Ovary (tissue), 9 donors: ENCODE results near the gene GCNT4. TPM values are rescaled to one million over a fixed set of nuclear protein-coding genes. Genes with fewer than 3 reads are reported as not detected.

ENCODE experiments used
- DNase-seq, 5 donors: peaks; one replicate each; pipeline ENCODE4 v3.0.0-alpha.2; 2019 to 2020
- H3K27ac ChIP-seq, 2 donors: fragments of 200-600 bp; one replicate each; pipeline versions ENCODE4 v1.5.1 to v1.8.0; 2019 to 2022
- H3K27me3 ChIP-seq: fragments of 200-600 bp; one replicate; pipeline ENCODE4 v1.8.0; 2022
- H3K36me3 ChIP-seq: fragments of 200-600 bp; sonication (generic); one replicate; pipeline ENCODE4 v1.5.1; 2019
- H3K4me1 ChIP-seq: one replicate; pipeline ENCODE4 v1.8.1; 2013; ENCODE audit warnings: mild to moderate bottlenecking, moderate library complexity; ENCODE audit not compliant: insufficient read depth
- H3K4me3 ChIP-seq: fragments of 200-600 bp; sonication (generic); one replicate; pipeline ENCODE4 v1.5.1; 2017
- H3K9me3 ChIP-seq, 2 donors: fragments of 200-600 bp in 1 of 2; sonication (generic) in 1 of 2; one replicate each; pipeline versions ENCODE4 v1.5.1 to v1.8.1; 2013 to 2019; ENCODE audit warnings: mild to moderate bottlenecking in 1 of 2, moderate library complexity in 1 of 2
- CTCF ChIP-seq, 3 donors: fragments of 450-650 bp in 2 of 3; fragments of 200-600 bp in 1 of 3; IDR thresholded peaks; one replicate each; pipeline versions ENCODE4 v1.5.1 to v1.8.0; 2016 to 2022; ENCODE audit warnings: antibody characterized with exemption in 3 of 3, mild to moderate bottlenecking in 1 of 3
- EP300 ChIP-seq: sonication (generic); formaldehyde crosslinking; IDR thresholded peaks from one replicate; pipeline ENCODE4 v1.6.1; 2017; ENCODE audit warnings: antibody characterized with exemption
- POLR2A ChIP-seq: fragments of 450-650 bp; IDR thresholded peaks from one replicate; pipeline ENCODE4 v1.6.1; 2017; ENCODE audit warnings: antibody characterized with exemption, mild to moderate bottlenecking, moderate library complexity
- WGBS, 3 donors: extraction: QIAGEN DNeasy Blood & Tissue Kit in 1 of 3; methylation state at CpG; one replicate each; pipeline versions ENCODE4 v1.1.5 to v1.1.7; 2013 to 2017; 5-methylcytosine and 5-hydroxymethylcytosine counted together
- intact Hi-C, 4 donors: fragments of 100-400 bp; cut with DNase I; formaldehyde crosslinking; loops; one replicate each; pipeline versions ENCODE4 v1.11.0 to v1.15.1; 2022 to 2023
- polyA plus RNA-seq, 2 donors: library from polyadenylated mRNA; stranded (reverse); fragments of 200-250 nt in 1 of 2; fragments of 350-450 nt in 1 of 2; fragmentation: Illumina TruSeq in 1 of 2; extraction: RNeasy Lipid Tissue Mini Kit (QIAGEN cat#74804) in 1 of 2; gene quantifications; one replicate each; pipeline ENCODE4 v1.2.3, GENCODE V29; 2013 to 2014
- total RNA-seq, 7 donors: library from RNA; depleted of rRNA in 2 of 7; stranded (reverse); fragments of >200 nt in 2 of 7; fragmentation: NEBNext Ultra II Directional in 3 of 7; extraction: Animal tissue kit (Norgen Biotek cat#: 25700) in 3 of 7; gene quantifications; one replicate each; pipeline versions ENCODE4 v1.1.0 to v1.2.4, GENCODE V29; 2016 to 2023
- donor health status: DM: no; HTN: no; CAD: no; lungs with moderate emphysema.
- donor health status: DM: no; HTN: no; CAD: no.
- donor health status: Bipolar disorder and iron deficiency.
- donor health status: DM: yes; HTN: yes; CAD: no.
- donor health status: DM: no; HTN: no; CAD: no.
- donor health status: DM: yes; HTN: yes; CAD: no.

Gene GCNT4
- total and polyA plus RNA-seq, 9 donors = 0.95 to 3.2 (median 1.9) TPM

DNA sequence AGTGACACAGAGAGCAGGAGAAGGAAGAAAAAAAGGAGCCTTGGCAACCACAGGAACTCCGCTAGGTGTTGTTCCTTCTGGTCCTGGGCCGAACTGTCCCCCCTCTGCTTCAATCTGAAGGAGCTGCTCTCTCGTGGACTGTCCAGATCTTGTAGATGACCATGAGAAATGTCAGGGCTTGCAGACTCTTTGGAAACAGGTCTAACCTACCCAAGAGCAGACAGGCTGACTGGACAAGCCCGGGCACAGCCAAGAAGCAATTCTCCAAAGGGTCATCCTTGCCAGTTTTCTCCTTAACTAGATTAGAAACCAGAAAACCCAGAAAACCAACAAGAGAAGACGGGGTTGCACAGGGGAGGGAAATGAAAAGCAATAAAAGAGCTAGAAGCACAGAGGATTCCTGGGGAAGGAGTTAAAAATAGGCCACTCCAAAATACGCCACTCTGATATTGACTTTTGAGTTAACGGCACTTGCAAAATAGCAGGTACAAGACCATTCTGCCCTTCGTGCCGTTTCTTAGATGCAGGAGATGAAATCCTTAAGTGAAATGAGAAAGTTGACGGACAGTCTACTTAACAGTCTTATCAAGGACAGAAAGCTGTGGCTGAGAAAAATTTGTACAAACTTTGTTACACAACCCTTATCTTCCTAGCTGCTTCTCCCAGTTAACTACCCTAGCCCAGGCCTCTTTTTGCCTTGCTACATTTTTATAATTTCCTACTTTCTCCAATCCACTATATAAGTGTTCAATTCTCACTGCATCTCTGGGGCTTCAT, 5.8 kb downstream of the GCNT4 start:
- no peaks in the 10 kb centered on the region for H3K9me3 ChIP-seq
- 90 to 93% (median 92%) methylated on average over 10 of the region's 10 CpGs for WGBS, 3 donors
- TF ChIP-seq POLR2A = no peak
- no peak for TF ChIP-seq CTCF (IDR thresholded peaks at IDR 0.05)
- no peak for TF ChIP-seq EP300
- peaks cover 9% of the 10 kb centered on the region for H3K4me1 ChIP-seq
- no peaks in the 10 kb centered on the region for H3K27me3 ChIP-seq
- intact Hi-C loops = no loop called here
- no peak overlapping the region for H3K27ac ChIP-seq
- no peak overlapping the region for H3K4me3 ChIP-seq
- no peaks in the 10 kb centered on the region for H3K36me3 ChIP-seq
- DNase-seq = no peak

- Histone ChIP-seq H3K36me3 (no peaks in the 10 kb centered on the region), H3K4me1 (peaks cover 3% of the 10 kb centered on the region), H3K9me3 (no peaks in the 10 kb centered on the region), H3K4me3 (no peak overlapping the region), H3K27me3 (no peaks in the 10 kb centered on the region), H3K27ac (no peak overlapping the region)
- no peak for TF ChIP-seq CTCF (IDR thresholded peaks at IDR 0.05)
- no peak for TF ChIP-seq EP300
- TF ChIP-seq POLR2A = no peak
- WGBS, 3 donors = 95 to 97% (median 97%) methylated on average over 2 of the region's 2 CpGs
- no peak for DNase-seq
- intact Hi-C loops = no loop called here
Observed at GRCh38 chr5:75045071-75045470, 7.3 kb downstream of the GCNT4 start.

DNA sequence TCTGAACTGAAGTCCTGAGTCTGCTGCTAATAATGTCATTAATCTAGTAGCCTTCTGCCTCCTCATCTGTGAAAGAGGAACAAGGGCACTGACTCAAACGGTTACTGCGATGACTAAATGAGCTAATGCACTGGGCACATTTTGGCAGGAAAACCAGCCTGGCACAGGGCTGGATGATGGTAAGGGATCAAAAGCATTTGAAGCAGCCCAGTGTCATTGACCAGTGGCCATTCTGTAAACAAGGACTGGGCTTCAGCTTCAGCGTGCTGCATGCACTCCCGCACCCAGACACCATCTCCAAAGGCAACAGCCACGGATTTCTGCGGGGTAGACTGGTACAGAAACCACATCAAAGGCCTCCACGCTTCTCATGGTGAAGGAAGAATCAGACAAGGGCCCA, 8.0 kb downstream of the GCNT4 start:
- Histone ChIP-seq H3K4me1 (peaks cover 3% of the 10 kb centered on the region), H3K36me3 (no peaks in the 10 kb centered on the region), H3K27ac (no peak overlapping the region), H3K9me3 (no peaks in the 10 kb centered on the region), H3K27me3 (no peaks in the 10 kb centered on the region), H3K4me3 (no peak overlapping the region)
- no peak for TF ChIP-seq POLR2A
- TF ChIP-seq CTCF (IDR thresholded peaks at IDR 0.05) = no peak
- no peak for TF ChIP-seq EP300
- no peak for DNase-seq
- intact Hi-C loops = no loop called here
- 91 to 93% (median 93%) methylated on average over 7 of the region's 7 CpGs for WGBS, 3 donors

GRCh38 chr5:75043633-75044264, 8.6 kb downstream of the GCNT4 start:
- no peaks in the 10 kb centered on the region for H3K9me3 ChIP-seq
- intact Hi-C loops = no loop called here
- 95 to 97% (median 96%) methylated on average over 7 of the region's 7 CpGs for WGBS, 3 donors
- DNase-seq = no peak
- H3K27me3 ChIP-seq = no peaks in the 10 kb centered on the region
- no peak overlapping the region for H3K4me3 ChIP-seq
- TF ChIP-seq CTCF (IDR thresholded peaks at IDR 0.05) (no peak), EP300 (no peak), POLR2A (no peak)
- H3K27ac ChIP-seq = no peak overlapping the region
- no peaks in the 10 kb centered on the region for H3K36me3 ChIP-seq
- peaks cover 3% of the 10 kb centered on the region for H3K4me1 ChIP-seq
